HG03565 (cell line): ENCODE data around the gene EIF3L.

ENCODE experiments used
- ATAC-seq: cut with Tn5 transposase; IDR thresholded peaks from one replicate; pipeline ENCODE4 v1.9.1; 2021; ENCODE audit warnings: mild to moderate bottlenecking, moderate library complexity; ENCODE audit not compliant: unreplicated experiment

EIF3L gene

GRCh38 chr22:37850801-37851200 lies 1.6 kb downstream of the EIF3L start:
- no peak for ATAC-seq

DNA sequence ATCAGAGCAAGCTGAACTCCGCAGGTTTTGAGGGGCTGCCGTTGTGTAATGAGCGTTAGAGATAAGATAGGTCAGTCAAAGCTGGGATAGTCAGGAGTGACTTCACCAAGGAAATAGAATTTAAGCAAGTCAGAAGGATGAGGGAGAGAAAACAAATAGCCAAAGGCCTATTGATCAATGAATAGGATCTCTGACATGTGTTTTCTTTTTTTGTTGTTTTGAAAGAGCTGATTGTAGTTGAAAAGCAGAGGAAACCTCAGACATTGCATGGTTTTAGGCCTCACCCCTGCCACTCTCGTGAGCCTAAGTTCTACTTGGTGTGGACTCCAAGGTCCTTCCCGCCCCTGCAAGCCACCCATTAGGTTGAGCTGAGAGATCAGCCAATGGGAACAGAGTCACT lies 3.2 kb downstream of the EIF3L start:
- ATAC-seq = no peak

DNA sequence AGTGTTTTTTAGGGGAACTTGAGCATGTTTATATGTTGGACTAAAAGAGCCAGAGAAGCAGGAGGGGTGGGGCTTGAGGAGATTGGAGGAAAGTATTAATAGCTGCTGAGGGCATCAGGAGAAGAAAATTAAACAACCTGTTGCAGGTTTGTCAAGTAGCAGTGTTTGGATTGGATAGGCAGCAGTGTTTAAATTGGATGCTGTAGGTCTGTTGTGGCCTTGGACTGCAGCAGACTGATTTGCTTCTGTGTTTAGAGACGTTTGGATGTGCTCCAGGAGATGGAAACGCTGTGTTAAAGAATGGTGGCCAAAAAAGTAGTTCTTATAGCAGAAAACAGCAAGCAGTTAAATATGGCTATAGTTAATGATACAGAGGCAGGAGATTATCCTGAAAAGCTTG lies 5.7 kb downstream of the EIF3L start:
- ATAC-seq = no peak

DNA sequence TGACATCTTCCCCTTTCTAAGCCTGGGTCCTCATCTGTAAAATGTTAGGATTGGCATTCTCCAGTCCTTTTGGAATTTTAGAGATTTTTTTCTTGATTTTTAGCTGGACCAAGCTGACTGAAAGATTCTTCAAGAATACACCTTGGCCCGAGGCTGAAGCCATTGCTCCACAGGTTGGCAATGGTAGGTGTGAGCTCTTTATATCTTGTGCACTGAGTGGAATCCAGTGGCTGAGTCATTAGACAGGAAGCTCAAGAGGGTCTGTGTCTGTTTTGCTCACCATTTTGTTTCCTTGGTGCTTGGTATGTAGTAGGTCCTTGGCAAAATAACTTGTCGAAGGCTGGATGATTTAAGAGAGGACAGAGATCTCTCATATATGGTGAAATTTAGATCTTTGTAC lies 6.2 kb downstream of the EIF3L start:
- ATAC-seq = no peak

DNA sequence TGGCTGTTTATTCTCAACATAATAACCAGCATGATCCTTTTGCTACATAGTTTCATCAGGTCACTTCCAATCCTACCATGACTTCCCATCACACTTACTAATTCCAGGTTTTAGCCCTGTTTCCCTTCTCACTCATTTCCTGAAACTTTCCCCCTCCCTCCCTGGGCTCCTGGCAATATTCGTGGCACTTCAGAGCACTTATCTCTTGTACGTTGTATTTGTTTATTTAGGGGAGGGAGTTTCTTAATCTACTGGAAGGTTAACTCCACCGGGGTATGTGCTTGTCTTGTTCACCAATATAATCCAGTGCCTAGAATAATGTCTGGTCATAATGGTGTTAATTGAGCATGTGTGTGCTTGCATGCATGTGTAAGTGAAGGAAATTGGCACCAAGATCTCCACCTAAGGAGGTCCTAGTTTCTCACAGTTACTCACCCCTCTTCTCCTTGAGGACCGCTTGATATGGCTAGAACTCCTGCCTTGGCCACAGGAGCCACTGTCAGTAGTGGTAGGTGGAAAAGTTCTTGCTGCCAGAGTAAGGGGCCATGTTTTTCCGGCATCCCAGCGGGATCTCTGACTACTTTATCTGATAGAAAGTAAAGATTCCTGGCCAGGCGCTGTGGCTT lies 11.7 kb downstream of the EIF3L start:
- ATAC-seq = no peak

GRCh38 chr22:37862570-37863325 lies 13.5 kb downstream of the EIF3L start:
- ATAC-seq = no peak

- ATAC-seq = no peak
Measured at GRCh38 chr22:37865510-37865909, 16.3 kb downstream of the EIF3L start.

- ATAC-seq = no peak
Measured at GRCh38 chr22:37870273-37870672, 21.1 kb downstream of the EIF3L start.

GRCh38 chr22:37880668-37881440 lies 31.6 kb downstream of the EIF3L start:
- ATAC-seq = no peak

DNA sequence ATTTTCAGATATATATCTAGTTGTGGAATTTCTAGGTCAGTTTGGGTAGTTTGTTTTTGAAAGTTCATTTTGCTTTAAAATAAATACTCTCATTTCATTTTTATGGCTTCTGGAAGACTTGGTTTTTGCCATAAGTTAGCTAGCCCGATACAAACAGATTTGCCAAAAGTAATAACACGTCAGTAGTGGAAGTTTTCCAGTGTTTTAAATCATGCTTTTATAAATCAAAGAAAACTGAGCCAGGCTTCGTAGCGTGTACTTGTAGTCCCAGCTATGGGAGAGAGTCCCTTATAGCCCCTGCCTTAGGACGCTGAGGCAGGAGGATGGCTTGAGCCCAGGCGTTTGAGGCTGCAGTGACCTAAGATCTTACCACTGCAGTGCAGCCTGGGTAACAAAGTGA lies 35.2 kb downstream of the EIF3L start:
- no peak for ATAC-seq

DNA sequence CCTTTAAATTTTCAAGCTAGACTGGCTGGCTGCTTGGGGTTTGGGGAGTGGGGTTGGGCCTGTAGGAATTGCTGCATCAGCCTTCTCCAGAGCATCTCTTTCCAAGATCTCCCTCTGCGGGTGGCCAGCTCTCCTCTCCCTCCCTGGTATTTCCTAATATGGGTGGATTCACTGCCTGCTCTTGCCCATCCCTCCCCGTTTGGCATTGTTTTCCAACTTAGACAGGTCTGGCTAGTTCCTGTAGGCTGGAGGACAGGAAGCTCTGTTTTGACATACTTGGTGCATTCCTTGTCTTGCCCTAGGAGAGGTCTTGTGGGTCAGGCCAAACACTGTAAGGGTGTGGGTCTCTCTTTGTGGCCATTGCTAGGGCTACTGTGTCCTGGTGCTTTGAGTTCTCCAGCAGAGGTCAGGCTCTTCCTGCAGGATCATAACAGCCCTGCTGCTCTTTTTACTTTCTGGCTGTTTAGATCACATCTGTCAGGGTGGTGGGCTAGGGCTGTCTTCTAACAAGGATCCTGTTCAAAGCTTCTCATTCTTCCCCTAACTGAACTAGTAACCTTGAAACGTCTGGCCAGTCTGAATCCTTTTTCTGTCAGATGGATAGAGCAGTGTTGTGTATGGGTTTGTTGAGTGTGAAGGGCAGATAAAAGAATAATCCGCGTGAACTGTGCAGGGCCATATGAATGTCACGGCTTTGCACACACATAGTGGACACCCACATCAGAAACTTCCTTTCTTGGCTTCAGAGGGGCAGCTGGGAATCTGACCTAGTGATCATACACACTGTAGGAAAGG lies 38.6 kb downstream of the EIF3L start:
- ATAC-seq = no peak

GRCh38 chr22:37891926-37892325 lies 42.7 kb downstream of the EIF3L start:
- ATAC-seq = no peak

GRCh38 chr22:37892566-37893335 lies 43.5 kb downstream of the EIF3L start:
- ATAC-seq = no peak

- ATAC-seq = no peak
Measured at GRCh38 chr22:37893583-37893983, 44.4 kb downstream of the EIF3L start.

DNA sequence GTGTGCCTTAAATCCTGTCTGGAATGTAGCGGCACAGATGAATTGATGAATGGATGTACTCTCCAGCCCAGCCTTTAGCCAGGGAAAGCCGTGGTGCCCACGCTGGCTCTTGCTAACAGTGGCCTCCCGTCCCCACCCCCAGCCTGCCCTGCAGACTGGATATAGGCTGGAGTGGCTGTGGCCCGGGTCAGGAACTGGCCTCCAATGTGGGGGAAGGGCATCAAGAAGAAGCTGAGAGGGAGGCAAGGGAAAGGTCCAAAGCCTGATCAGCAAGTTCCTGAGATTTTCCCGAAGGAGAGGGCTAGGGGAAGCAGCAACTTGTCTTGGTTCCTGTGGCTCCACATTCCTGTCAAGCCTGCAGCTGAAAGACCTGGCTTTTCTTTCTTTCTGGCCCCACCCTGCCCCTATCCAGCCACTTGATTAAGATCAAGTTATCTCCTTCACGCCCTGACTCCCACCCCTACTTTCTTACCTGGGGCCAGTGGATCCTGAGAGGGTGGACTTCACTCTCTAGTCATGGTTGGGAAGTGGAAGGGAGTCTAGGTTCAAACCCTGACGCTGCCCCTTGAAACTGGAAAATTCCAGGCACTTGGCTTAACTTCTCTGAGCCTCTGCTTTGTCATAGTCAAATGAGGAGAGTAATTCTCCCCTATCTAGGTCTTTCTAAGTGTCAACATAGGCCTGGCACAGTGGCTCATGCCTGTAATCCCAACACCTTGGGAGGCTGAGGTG lies 45.9 kb downstream of the EIF3L start:
- no peak for ATAC-seq

GRCh38 chr22:37896181-37896592 lies 47.0 kb downstream of the EIF3L start:
- no peak for ATAC-seq

DNA sequence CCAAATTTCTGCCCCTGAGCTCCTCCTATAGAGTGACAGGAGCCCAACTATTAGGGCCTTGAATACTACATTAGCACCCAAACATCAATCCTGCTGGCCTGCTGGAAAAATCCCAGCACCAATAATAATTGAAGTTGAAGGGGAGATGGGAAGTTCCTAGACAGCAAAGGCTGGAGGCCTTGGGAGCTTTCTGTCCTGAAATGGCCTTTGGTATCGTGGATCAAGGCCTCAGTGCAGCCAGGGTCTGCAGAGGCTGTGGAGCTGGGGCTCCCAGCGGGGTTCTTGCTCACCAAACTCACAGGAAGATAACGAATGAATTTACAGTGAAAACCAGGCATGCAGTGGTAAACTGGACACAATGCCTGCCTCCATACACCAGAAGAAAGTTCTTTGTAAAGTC lies 47.7 kb downstream of the EIF3L start:
- ATAC-seq = no peak

GRCh38 chr22:37897807-37898206 lies 48.6 kb downstream of the EIF3L start:
- no peak for ATAC-seq

GRCh38 chr22:37898441-37899181 lies 49.4 kb downstream of the EIF3L start:
- ATAC-seq = no peak
